ENCODE measurements around the gene PCYT2. TPM values are rescaled to one million over a fixed set of nuclear protein-coding genes. Genes with fewer than 3 reads are reported as not detected.
A peak's percentile ranks its signal among the peaks of the same experiment; 100 is the strongest.

PCYT2 gene
- total and polyA plus RNA-seq, 10 of the 15 experiments (the other 5 are each of a cell fraction or from before 2014, with no cell fraction given), result 0.63 to 72.0 (median 45.0) TPM

- TF ChIP-seq ETV6 (conservative IDR thresholded peaks at IDR 0.05 in 1 of 2, IDR thresholded peaks at IDR 0.05 in 1 of 2; ENCODE audit: borderline replicate concordance in 1 of 2, low read depth in 1 of 2) (no peak), RCOR1 (conservative IDR thresholded peaks at IDR 0.05; ENCODE audit: low read depth, low read length) (no peak), PAX5 (IDR thresholded peaks at IDR 0.05; ENCODE audit: borderline replicate concordance, low read depth, low read length) (peak; percentile 46; the same call in 1 of the 2 replicates), ZNF207 (IDR thresholded peaks at IDR 0.05; ENCODE audit: borderline replicate concordance) (no peak), CHD1 (IDR thresholded peaks at IDR 0.05; ENCODE audit: low read depth, low read length) (no peak), GABPA (IDR thresholded peaks at IDR 0.05; ENCODE audit: low read depth) (no peak; the same call in 1 of the 2 replicates), TCF7 (IDR thresholded peaks at IDR 0.05; ENCODE audit: borderline replicate concordance) (no peak), RELB (IDR thresholded peaks at IDR 0.05; ENCODE audit: low read depth) (0 out of 2 replicates have a peak, but pooled peaks have one; percentile 25), JUNB (IDR thresholded peaks at IDR 0.05) (no peak; the same call in 1 of the 2 replicates), CBFB (IDR thresholded peaks at IDR 0.05; ENCODE audit: low read depth) (no peak), POLR2A (IDR thresholded peaks at IDR 0.05; ENCODE audit: low read depth, low read length) (peak; percentile 62), ZNF622 (IDR thresholded peaks at IDR 0.05) (no peak), NR2C1 (IDR thresholded peaks at IDR 0.05) (peak; percentile 91), SUPT20H (IDR thresholded peaks at IDR 0.05; ENCODE audit: borderline replicate concordance, control insufficient read depth, low read depth, low read length) (no peak)
Measured at GRCh38 chr17:81926451-81927151, 15.4 kb upstream of the PCYT2 start (continued).

Measured in GM12878 (cell line).